Stimulated activated CD4-positive, alpha-beta T cell treated with anti-CD3 and anti-CD28 coated beads, TNF-alpha, amount 100 ng/mL, for 4 hours (primary cell): ENCODE measurements around the gene DRD2.

Source experiments
- DNase-seq, 3 experiments: peaks; one replicate each; pipeline ENCODE4 v3.0.0-alpha.2; 2020; ENCODE audit warnings: low read depth in 3 of 3

The DRD2 gene

GRCh38 chr11:113446112-113446511, 29.1 kb downstream of the DRD2 start:
- DNase-seq = no peak

GRCh38 chr11:113444502-113445123, 30.6 kb downstream of the DRD2 start:
- no peak for DNase-seq

GRCh38 chr11:113440816-113441215, 34.4 kb downstream of the DRD2 start:
- DNase-seq = no peak

- DNase-seq = no peak
These were observed 38.4 kb downstream of the DRD2 start for GRCh38 chr11:113436672-113437252.

GRCh38 chr11:113435190-113435968, 39.8 kb downstream of the DRD2 start:
- no peak for DNase-seq

GRCh38 chr11:113431746-113432145, 43.5 kb downstream of the DRD2 start:
- no peak for DNase-seq

- no peak for DNase-seq
These were observed 48.5 kb downstream of the DRD2 start for GRCh38 chr11:113426686-113427085.

- DNase-seq = no peak
These were observed 54.4 kb downstream of the DRD2 start for GRCh38 chr11:113420808-113421207.

- no peak for DNase-seq
These were observed 55.7 kb downstream of the DRD2 start for GRCh38 chr11:113419454-113420003.

GRCh38 chr11:113417428-113417827, 57.8 kb downstream of the DRD2 start:
- DNase-seq = no peak

GRCh38 chr11:113415343-113415742, 59.9 kb downstream of the DRD2 start:
- no peak for DNase-seq

- no peak for DNase-seq
These were observed 62.5 kb downstream of the DRD2 start for GRCh38 chr11:113412675-113413074.

GRCh38 chr11:113411536-113411935, 63.7 kb downstream of the DRD2 start:
- DNase-seq = no peak

GRCh38 chr11:113410414-113411135, 64.6 kb downstream of the DRD2 start:
- no peak for DNase-seq

- no peak for DNase-seq
These were observed 65.7 kb downstream of the DRD2 start for GRCh38 chr11:113409526-113409925.

- DNase-seq = no peak
These were observed 66.3 kb downstream of the DRD2 start for GRCh38 chr11:113408887-113409286.

- DNase-seq = no peak
These were observed 67.0 kb downstream of the DRD2 start for GRCh38 chr11:113408206-113408605.

- DNase-seq = no peak
These were observed 68.0 kb downstream of the DRD2 start for GRCh38 chr11:113407163-113407562.

- no peak for DNase-seq
These were observed 69.3 kb downstream of the DRD2 start for GRCh38 chr11:113405724-113406478.

GRCh38 chr11:113404859-113405430, 70.3 kb downstream of the DRD2 start:
- DNase-seq = no peak

GRCh38 chr11:113401718-113402117, 73.5 kb downstream of the DRD2 start:
- DNase-seq = no peak
